CD4-positive, CD25-positive, alpha-beta regulatory T cell (primary cell): ENCODE results near the gene AGPS. TPM values are rescaled to one million over a fixed set of nuclear protein-coding genes. Genes with fewer than 3 reads are reported as not detected.

Experiments
- ATAC-seq, 2 donors: fragments of 150-1000 bp; cut with Tn5 transposase; one replicate each; pipeline ENCODE4 v1.10.0; 2021; ENCODE audit warnings: low read depth in 2 of 2, moderate number of reproducible peaks in 2 of 2, moderate library complexity in 1 of 2
- DNase-seq, 3 donors: peaks; one replicate each; pipeline versions ENCODE4 v3.0.0 to v3.0.0-alpha.2; 2012 to 2022; ENCODE audit warnings: mixed read lengths in 1 of 3
- H3K27ac ChIP-seq: one replicate; pipeline ENCODE4 v1.7.0; 2013; ENCODE audit warnings: mild to moderate bottlenecking, low read length; ENCODE audit not compliant: insufficient read depth, poor library complexity, severe bottlenecking
- H3K27me3 ChIP-seq: one replicate; pipeline ENCODE4 v1.7.0; 2013; ENCODE audit warnings: low read length; ENCODE audit not compliant: control insufficient read depth, insufficient read depth
- H3K36me3 ChIP-seq: one replicate; pipeline ENCODE4 v1.7.0; 2013; ENCODE audit warnings: mild to moderate bottlenecking, low read length, moderate library complexity; ENCODE audit not compliant: control insufficient read depth, insufficient read depth
- H3K4me1 ChIP-seq: 2 replicates; pipeline ENCODE4 v1.7.0; 2013; ENCODE audit warnings: mild to moderate bottlenecking, low read length; ENCODE audit not compliant: insufficient read depth, control insufficient read depth, poor library complexity, severe bottlenecking
- H3K4me3 ChIP-seq: one replicate; pipeline ENCODE4 v1.7.0; 2013; ENCODE audit warnings: low read depth, mild to moderate bottlenecking, low read length, moderate library complexity
- H3K9me3 ChIP-seq, 2 experiments: 1 replicate in 1 of 2; 2 replicates in 1 of 2; pipeline ENCODE4 v1.7.0; 2013; ENCODE audit warnings: low read length in 2 of 2, mild to moderate bottlenecking in 1 of 2, moderate library complexity in 1 of 2; ENCODE audit not compliant: control insufficient read depth in 2 of 2
- H3K27ac Mint-ChIP-seq, 3 donors: one replicate each; pipeline ENCODE4 v1.8.0; 2020 to 2022; ENCODE audit warnings: mild to moderate bottlenecking in 3 of 3, mixed read lengths in 3 of 3, moderate library complexity in 2 of 3
- H3K27me3 Mint-ChIP-seq: one replicate; pipeline ENCODE4 v1.8.0; 2022; ENCODE audit warnings: mild to moderate bottlenecking, mixed read lengths
- H3K36me3 Mint-ChIP-seq: one replicate; pipeline ENCODE4 v1.8.0; 2020; ENCODE audit warnings: mixed read lengths
- H3K4me1 Mint-ChIP-seq, 4 donors: one replicate each; pipeline ENCODE4 v1.8.0; 2020 to 2022; ENCODE audit warnings: mixed read lengths in 4 of 4, mild to moderate bottlenecking in 1 of 4
- H3K4me3 Mint-ChIP-seq, 4 donors: one replicate each; pipeline ENCODE4 v1.8.0; 2020 to 2022; ENCODE audit warnings: mild to moderate bottlenecking in 4 of 4, mixed read lengths in 4 of 4, moderate library complexity in 3 of 4
- H3K9me3 Mint-ChIP-seq, 7 donors: one replicate each; pipeline ENCODE4 v1.8.0; 2020 to 2022; ENCODE audit warnings: mixed read lengths in 7 of 7, mild to moderate bottlenecking in 3 of 7, moderate library complexity in 2 of 7
- polyA plus RNA-seq, 4 donors: library from polyadenylated mRNA; unstranded; fragments of 300-500 nt; fragmentation: Illumina TruSeq; gene quantifications; one replicate each; pipeline ENCODE4 v1.2.3, GENCODE V29; 2021
- total RNA-seq: library from RNA; stranded (reverse); gene quantifications from one replicate; pipeline ENCODE4 v1.2.3, GENCODE V29; 2022

AGPS gene
- total and polyA plus RNA-seq, 5 donors from 2014 or later, result 15.6 to 29.4 (median 22.6) TPM

- H3K27me3 ChIP-seq, result no peaks in the 10 kb centered on the region
- no peak overlapping the region for H3K4me3 ChIP-seq
- Mint-ChIP-seq H3K27ac (no peak overlapping the region), H3K4me1 (peaks cover 0 to 11% (median 5%) of the 10 kb centered on the region in 4 donors), H3K9me3 (no peaks in the 10 kb centered on the region), H3K4me3 (no peak overlapping the region), H3K27me3 (no peaks in the 10 kb centered on the region), H3K36me3 (peaks cover 30% of the 10 kb centered on the region)
- H3K4me1 ChIP-seq, result no peaks in the 10 kb centered on the region
- no peaks in the 10 kb centered on the region for H3K9me3 ChIP-seq
- DNase-seq (peak in 1 of 3 donors; percentile 2), ATAC-seq (peak; percentile 47 to 50)
- peaks cover 14% of the 10 kb centered on the region for H3K36me3 ChIP-seq
- no peak overlapping the region for H3K27ac ChIP-seq
Observed at GRCh38 chr2:177501186-177501585, 108.6 kb downstream of the AGPS start.

- H3K4me1 Mint-ChIP-seq, result peaks cover 0 to 11% (median under 1%) of the 10 kb centered on the region in 4 donors
- no peak overlapping the region for H3K4me3 Mint-ChIP-seq
Observed at GRCh38 chr2:177506505-177506904, 113.9 kb downstream of the AGPS start.

GRCh38 chr2:177506998-177507397 is 114.4 kb downstream of the AGPS start:
- H3K4me1 Mint-ChIP-seq, result peaks cover 0 to 11% (median 0%) of the 10 kb centered on the region in 4 donors
- H3K36me3 ChIP-seq, result peaks cover 13% of the 10 kb centered on the region

More at GRCh38 chr2:177506505-177506904, 113.9 kb downstream of the AGPS start:
- Histone ChIP-seq H3K27me3 (no peaks in the 10 kb centered on the region), H3K4me1 (no peaks in the 10 kb centered on the region), H3K9me3 (no peaks in the 10 kb centered on the region), H3K27ac (no peak overlapping the region), H3K36me3 (peaks cover 13% of the 10 kb centered on the region), H3K4me3 (no peak overlapping the region)
- no peaks in the 10 kb centered on the region for H3K27me3 Mint-ChIP-seq
- DNase-seq (no peak), ATAC-seq (no peak)
- H3K27ac Mint-ChIP-seq, result no peak overlapping the region
- no peaks in the 10 kb centered on the region for H3K9me3 Mint-ChIP-seq
- peaks cover 30% of the 10 kb centered on the region for H3K36me3 Mint-ChIP-seq

GRCh38 chr2:177516824-177517544 is 124.4 kb downstream of the AGPS start:
- no peak overlapping the region for H3K27ac Mint-ChIP-seq
- H3K36me3 Mint-ChIP-seq, result peaks cover 47% of the 10 kb centered on the region
- H3K27me3 Mint-ChIP-seq, result no peaks in the 10 kb centered on the region
- no peak overlapping the region for H3K4me3 Mint-ChIP-seq
- Histone ChIP-seq H3K27me3 (no peaks in the 10 kb centered on the region), H3K4me3 (no peak overlapping the region), H3K4me1 (no peaks in the 10 kb centered on the region), H3K36me3 (peaks cover 19% of the 10 kb centered on the region), H3K27ac (no peak overlapping the region), H3K9me3 (no peaks in the 10 kb centered on the region)
- H3K9me3 Mint-ChIP-seq, result peaks cover 0 to 1% (median 0%) of the 10 kb centered on the region in 7 donors
- peaks cover 0 to 4% (median 0%) of the 10 kb centered on the region in 4 donors for H3K4me1 Mint-ChIP-seq
- ATAC-seq (no peak), DNase-seq (no peak)

More at GRCh38 chr2:177506998-177507397, 114.4 kb downstream of the AGPS start:
- H3K27ac Mint-ChIP-seq, result no peak overlapping the region
- H3K27me3 Mint-ChIP-seq, result no peaks in the 10 kb centered on the region
- no peak for DNase-seq
- Histone ChIP-seq H3K27me3 (no peaks in the 10 kb centered on the region), H3K4me3 (no peak overlapping the region), H3K27ac (no peak overlapping the region), H3K4me1 (no peaks in the 10 kb centered on the region), H3K9me3 (no peaks in the 10 kb centered on the region)
- H3K4me3 Mint-ChIP-seq, result no peak overlapping the region
- H3K36me3 Mint-ChIP-seq, result peaks cover 30% of the 10 kb centered on the region
- no peak for ATAC-seq
- no peaks in the 10 kb centered on the region for H3K9me3 Mint-ChIP-seq

GRCh38 chr2:177518754-177519153 is 126.2 kb downstream of the AGPS start:
- no peak for ATAC-seq
- Mint-ChIP-seq H3K4me3 (no peak overlapping the region), H3K4me1 (peaks cover 0 to 4% (median 0%) of the 10 kb centered on the region in 4 donors), H3K27me3 (no peaks in the 10 kb centered on the region), H3K9me3 (peaks cover 0 to 1% (median 0%) of the 10 kb centered on the region in 7 donors), H3K27ac (no peak overlapping the region), H3K36me3 (peaks cover 40% of the 10 kb centered on the region)
- DNase-seq, result no peak
- Histone ChIP-seq H3K27ac (no peak overlapping the region), H3K9me3 (no peaks in the 10 kb centered on the region), H3K4me1 (no peaks in the 10 kb centered on the region), H3K36me3 (peaks cover 22% of the 10 kb centered on the region), H3K27me3 (no peaks in the 10 kb centered on the region), H3K4me3 (no peak overlapping the region)

GRCh38 chr2:177519534-177520115 is 127.1 kb downstream of the AGPS start:
- H3K4me3 ChIP-seq, result no peak overlapping the region
- Mint-ChIP-seq H3K4me3 (no peak overlapping the region), H3K36me3 (peaks cover 39% of the 10 kb centered on the region), H3K4me1 (peaks cover 0 to 7% (median 0%) of the 10 kb centered on the region in 4 donors), H3K27ac (no peak overlapping the region), H3K9me3 (peaks cover 0 to 1% (median 0%) of the 10 kb centered on the region in 7 donors), H3K27me3 (no peaks in the 10 kb centered on the region)
- no peaks in the 10 kb centered on the region for H3K4me1 ChIP-seq
- ATAC-seq (no peak), DNase-seq (no peak)
- H3K27ac ChIP-seq, result no peak overlapping the region
- peaks cover 16% of the 10 kb centered on the region for H3K36me3 ChIP-seq
- no peaks in the 10 kb centered on the region for H3K27me3 ChIP-seq
- H3K9me3 ChIP-seq, result no peaks in the 10 kb centered on the region

GRCh38 chr2:177520324-177520723 is 127.8 kb downstream of the AGPS start:
- Histone ChIP-seq H3K27me3 (no peaks in the 10 kb centered on the region), H3K4me1 (no peaks in the 10 kb centered on the region), H3K9me3 (no peaks in the 10 kb centered on the region), H3K36me3 (peaks cover 12% of the 10 kb centered on the region), H3K4me3 (no peak overlapping the region), H3K27ac (no peak overlapping the region)
- peaks cover 0 to 9% (median 0%) of the 10 kb centered on the region in 4 donors for H3K4me1 Mint-ChIP-seq
- H3K9me3 Mint-ChIP-seq, result peaks cover 0 to 1% (median 0%) of the 10 kb centered on the region in 7 donors
- H3K27ac Mint-ChIP-seq, result no peak overlapping the region
- peaks cover 33% of the 10 kb centered on the region for H3K36me3 Mint-ChIP-seq
- H3K4me3 Mint-ChIP-seq, result no peak overlapping the region
- DNase-seq (no peak), ATAC-seq (no peak)
- H3K27me3 Mint-ChIP-seq, result no peaks in the 10 kb centered on the region
